Stimulated activated CD4-positive, alpha-beta T cell treated with anti-CD3 and anti-CD28 coated beads, TNF-alpha, amount 100 ng/mL, for 4 hours (primary cell): ENCODE results near the gene STK11.

Experiments
- DNase-seq, 3 experiments: peaks; one replicate each; pipeline ENCODE4 v3.0.0-alpha.2; 2020; ENCODE audit warnings: low read depth in 3 of 3

The STK11 gene, protein sequence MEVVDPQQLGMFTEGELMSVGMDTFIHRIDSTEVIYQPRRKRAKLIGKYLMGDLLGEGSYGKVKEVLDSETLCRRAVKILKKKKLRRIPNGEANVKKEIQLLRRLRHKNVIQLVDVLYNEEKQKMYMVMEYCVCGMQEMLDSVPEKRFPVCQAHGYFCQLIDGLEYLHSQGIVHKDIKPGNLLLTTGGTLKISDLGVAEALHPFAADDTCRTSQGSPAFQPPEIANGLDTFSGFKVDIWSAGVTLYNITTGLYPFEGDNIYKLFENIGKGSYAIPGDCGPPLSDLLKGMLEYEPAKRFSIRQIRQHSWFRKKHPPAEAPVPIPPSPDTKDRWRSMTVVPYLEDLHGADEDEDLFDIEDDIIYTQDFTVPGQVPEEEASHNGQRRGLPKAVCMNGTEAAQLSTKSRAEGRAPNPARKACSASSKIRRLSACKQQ

DNA sequence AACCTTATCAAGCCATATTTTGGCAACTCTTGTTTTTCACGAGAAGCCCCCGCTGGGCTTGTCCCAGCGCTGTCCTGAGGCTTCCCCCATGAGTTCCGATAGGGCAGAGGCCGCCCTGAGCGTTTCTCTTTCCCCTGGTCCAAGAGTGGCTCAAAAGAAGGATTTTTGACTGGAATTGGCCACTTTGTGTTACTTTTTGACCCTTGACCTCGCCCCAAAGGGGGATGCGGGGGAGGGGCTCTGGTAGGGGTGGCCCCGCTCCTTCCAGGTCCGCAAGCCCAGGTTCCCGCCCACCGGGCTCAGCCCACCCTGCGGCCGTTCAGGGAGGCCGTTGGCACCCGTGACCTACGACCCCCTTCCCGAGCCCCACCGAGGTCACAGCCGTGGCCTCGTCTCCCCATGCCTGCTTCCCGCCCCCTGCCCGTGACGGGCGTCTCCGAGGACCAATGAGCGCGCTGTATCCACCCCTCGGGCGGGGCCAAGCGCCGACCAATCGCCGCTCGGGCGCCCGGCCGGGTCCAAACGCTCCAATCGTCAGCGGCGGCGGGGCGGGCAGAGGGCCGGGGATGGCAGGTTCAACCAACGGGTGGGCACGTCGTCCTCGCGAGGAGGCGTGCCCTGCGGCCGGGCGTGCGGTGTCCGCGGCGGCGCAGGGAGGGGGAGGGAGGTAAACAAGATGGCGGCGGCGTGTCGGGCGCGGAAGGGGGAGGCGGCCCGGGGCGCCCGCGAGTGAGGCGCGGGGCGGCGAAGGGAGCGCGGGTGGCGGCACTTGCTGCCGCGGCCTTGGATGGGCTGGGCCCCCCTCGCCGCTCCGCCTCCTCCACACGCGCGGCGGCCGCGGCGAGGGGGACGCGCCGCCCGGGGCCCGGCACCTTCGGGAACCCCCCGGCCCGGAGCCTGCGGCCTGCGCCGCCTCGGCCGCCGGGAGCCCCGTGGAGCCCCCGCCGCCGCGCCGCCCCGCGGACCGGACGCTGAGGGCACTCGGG, at the start of gene STK11:
STK11 (plus strand) TSS at position 665 of the 986 bp plus-strand sequence. CDS start 1,136 bp downstream, outside the sequence.
- DNase-seq, result peak; percentile 98 to 100 (median 99)

DNA sequence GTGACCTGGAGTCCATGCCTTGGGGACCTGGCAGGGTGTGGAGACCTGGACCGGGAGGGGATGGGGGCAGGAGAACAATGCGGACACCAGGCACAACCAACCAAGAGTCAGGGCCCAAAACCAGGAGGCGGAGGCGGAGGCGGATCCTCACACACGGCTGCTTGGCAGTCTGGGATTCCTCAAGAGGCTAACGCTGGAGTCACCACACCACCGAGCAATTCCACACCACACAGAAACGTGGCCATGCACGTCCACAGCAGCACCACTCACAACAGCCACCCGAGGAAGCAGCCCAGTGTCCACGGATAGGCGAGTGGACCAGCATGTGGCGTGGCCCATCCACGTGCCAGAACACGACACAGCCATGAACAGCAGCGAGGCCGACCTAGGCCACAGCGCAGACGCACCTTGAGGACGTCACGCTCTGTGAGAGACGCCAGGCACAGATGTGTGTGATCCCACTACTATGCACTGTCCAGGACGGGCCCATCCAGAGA, 49.2 kb upstream of the STK11 start:
- no peak for DNase-seq

DNA sequence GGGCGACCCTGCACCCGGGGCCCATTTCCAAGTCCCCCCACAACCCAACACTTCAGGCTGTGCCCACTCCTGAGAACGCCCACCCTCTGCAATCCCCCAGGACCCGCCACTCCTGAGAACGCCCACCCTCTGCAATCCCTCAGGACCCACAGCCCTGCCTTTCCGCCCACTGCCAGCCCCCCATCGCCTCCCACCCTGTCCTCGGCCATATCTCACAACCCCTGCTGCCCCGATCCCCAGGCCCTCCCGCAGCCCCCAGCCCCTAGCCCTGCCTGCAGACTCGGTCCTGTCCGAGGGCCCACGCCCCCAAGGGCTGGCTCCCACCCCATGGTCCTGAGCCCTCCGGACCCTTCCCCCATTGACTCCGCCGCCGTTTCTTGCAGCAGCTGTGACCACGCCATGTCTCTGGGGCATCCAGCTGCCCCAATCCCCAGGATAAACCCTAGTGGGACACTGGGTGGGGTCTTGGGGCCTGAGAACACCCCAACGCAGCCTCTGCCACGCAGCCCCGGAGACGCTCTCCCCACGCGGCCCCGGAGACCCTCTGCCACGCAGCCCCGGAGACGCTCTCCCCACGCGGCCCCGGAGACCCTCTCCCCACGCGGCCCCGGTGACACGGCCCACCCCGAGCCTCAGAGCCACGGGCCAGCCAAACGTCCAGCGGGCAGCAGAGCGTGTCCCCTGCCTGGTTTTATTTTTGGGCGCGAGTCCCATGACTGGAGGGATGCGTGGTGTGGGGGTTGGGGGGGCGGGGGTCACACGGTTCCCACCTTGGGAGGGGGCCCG, 48.6 kb upstream of the STK11 start:
- DNase-seq, result no peak

DNA sequence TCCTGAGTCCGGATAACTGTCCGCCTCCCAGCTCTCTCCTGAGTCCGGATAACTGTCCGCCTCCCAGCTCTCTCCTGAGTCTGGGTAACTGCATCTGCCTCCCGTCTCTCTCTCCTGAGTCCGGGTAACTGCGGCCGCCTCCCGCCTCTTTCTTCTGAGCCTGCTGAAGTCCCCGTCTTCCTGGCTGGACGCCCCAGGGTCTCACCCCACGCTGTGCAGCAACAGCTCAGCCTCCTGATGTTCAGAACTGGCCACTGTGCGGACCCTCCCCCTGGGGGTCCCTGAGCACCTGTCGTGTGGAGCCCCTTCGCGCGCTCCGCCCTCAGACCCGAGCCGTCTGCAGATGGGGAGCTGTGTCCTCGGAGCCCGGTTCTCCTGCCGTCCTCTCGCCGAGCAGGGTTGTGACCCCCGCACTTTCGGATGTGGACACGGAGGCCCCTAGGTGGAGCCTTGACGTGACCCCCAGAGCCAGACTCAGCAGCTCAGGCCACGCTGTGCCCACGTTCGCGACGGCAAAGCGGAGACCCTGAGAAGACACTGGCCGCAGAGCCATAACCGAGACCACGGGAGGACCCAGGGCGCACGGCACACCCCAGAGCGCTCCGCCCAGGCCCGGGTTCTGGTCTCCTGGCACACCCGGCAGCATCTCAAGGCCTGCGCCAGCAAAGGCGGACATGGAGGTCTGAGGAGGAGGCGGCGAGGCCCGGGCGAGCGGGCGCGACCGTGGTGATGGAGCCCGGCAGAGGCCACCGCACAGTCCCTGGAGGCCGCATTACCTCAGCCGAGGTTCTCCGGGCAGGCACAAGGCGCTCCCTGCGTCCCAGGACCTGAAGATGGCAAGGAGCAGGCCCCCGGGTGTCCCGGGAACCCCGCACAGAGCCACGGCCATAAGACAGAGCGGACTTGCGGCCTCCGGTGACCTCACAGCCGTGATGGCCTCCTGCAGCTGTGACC, 47.4 kb upstream of the STK11 start:
- no peak for DNase-seq

DNA sequence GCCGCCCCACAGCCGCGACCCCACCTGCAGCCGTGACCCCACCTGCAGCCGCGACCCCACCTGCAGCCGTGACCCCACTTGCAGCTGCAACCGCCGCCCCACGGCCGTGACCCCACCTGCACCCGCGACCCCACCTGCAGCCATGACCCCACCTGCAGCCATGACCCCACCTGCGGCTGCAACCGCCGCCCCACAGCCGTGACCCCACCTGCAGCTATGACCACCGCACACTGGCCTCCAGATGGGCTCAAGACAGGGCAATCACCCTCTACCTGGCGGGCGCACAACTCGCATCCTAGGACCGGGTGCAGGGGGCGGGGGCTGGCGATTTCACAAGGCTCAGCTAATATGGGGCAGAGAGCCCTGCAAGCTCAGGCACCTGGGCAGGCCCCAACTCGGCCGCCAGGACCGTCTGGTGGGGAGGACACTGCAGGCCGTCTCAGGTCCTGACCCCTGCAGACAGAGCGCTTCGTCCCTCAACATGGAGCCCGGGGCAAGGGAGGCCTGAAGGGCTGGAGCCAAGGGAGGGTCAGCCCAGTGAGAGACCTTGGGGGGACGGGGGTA, 46.6 kb upstream of the STK11 start:
- no peak for DNase-seq

DNA sequence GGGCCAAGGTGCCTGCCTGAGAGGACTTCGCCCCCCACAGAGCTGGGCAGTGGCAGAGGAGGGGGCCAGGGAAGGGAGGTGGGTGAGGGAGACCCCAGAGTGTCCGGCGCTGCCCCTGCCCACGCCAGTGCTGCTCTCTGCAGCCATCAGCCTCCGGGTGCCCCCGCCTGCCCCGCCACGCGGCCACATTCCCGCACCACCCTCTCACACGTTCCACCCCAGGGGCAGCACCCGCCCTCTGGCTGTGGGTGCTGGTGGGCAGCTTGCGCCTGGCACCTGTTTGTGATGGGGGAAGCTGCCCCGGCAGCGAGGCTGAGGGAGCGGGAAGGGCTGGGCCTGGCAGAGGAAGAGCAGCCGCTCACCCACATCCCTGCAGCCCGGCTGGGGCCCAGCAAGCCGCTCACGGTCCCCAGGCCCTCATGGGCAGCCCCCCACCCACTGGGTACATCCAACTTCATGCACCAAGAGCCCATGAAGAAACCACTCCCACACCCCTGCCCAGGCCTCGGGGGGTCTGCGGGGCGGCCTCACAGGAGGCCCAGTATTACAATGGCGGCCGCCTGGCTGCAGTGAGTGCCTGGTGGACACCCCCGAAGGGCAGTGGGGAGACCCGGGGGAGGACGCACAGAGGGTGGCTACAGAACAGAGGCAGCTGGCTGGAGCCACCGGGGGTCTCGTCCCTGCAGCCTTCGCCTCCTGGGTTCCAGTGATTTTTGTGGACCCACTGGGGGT, 45.5 kb upstream of the STK11 start:
- DNase-seq, result no peak

DNA sequence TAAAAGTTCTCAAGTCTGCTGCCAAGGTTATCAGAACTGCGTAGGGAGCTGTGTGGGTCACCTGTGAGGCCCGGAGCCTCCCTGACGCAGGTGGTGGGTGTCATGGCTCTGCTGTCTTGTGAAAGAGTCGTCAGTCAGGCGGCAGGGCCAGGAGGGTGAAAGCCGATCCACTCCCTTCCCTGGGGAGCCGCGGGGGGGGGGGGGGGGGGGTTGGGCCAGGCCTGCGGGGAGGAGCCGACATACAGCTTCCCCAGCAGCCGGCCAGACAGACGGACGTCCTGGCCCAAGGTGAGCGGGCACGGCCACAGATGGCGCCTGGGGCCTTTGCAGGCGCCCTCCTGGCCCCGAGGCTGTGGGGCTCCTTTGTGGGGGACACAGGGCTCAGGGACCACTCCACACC, 43.9 kb upstream of the STK11 start:
- no peak for DNase-seq

DNA sequence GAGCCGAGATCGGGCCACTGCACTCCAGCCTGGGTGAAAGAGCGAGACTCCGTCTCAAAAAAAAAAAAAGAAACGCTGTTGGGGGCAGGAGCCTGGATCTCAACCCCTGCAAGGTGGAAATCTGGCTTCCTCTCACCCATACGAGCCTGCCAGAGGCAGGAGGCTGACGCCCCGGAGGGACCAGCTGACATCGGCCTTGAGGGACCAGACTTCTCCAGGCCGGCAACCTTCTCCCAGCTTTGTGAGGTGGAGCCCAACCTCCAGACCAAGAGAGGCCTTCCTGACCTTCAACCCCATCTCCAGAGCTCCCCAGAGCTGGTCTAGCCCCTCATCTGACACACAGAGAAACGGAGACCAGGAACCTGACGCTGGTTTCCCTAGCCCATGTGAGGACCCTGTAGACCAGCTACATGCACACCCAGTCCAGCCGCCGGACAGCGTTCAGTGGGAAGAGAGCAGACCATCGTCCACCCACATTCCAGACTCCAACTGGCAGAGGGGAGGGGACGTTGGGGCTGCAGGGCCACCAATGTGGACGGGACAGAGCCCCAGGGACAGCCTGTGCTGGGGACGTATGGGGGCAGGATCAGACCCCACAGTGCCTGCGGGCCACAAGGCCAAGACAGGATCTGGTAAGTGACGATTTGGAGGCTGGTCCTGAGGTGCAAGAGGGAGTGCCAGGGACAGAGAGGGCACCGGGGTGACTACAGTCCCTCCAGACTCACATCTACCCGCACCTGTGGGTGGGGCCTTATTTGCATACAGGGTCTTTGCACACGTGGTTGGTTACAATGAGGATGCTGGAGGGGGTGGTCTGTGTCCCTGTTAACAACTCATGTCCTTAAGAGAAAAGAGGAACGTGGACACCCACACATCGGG, 42.9 kb upstream of the STK11 start:
- DNase-seq, result no peak

DNA sequence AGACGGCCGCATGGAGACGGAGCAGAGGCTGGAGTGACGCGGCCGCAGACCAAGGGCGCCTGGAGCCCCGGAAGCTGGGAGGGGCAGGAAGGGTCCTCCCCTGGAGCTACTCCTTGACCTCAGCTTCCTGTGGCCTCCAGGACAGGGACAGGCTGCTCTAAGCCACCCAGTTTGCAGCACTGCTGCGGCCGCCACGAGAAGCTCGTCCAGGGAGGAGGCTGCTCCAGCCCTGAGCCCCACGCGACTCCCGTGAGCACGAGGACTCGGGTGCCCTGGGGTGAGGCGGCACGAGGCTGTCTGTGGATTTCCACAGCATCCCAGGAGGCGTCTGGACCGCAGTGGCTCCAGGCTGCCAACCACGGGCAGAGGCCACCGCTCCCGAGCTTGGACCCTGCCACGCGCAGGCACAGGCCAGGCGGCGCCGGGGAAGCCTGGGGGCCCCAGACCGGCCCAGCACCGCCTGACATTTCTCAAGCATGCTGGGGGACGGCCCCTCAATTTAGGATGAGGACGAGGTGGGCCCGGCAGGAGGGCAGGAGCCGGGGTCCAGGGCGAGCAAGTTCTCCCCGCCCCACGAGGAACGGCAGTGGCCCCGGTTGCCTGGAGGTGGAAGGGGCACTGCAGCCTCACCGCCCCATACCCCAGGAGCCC, 42.2 kb upstream of the STK11 start:
- DNase-seq, result no peak

DNA sequence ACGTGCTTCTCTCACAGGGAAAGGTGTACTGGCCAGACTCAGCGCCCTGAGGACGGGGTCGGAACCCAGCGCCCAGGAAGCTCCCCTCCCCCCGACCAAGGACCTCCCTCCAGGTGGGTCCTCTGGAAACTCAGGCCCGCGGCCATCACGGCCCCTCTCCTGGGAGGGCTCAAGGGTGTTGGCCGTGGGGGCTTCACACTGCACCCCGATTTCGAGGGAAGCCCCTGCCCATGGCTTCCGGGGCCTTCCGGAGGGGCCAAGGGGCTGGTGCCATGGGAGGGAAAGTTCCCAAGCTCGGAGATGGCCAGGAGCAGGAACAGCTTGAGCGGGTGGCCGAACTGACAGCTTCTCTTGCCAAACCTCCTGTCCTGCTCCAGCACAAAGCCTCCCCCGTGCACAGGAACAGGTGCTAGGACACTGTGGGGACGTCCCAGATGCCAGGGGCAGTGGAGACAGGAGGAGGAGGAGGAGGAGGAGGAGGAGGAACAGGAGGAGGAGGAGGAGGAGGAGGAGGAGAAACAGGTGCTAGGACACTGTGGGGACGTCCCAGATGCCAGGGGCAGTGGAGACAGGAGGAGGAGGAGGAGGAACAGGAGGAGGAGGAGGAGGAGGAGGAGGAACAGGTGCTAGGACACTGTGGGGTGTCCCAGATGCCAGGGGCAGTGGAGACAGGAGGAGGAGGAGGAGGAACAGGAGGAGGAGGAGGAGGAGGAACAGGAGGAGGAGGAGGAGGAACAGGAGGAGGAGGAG, 41.5 kb upstream of the STK11 start:
- no peak for DNase-seq

DNA sequence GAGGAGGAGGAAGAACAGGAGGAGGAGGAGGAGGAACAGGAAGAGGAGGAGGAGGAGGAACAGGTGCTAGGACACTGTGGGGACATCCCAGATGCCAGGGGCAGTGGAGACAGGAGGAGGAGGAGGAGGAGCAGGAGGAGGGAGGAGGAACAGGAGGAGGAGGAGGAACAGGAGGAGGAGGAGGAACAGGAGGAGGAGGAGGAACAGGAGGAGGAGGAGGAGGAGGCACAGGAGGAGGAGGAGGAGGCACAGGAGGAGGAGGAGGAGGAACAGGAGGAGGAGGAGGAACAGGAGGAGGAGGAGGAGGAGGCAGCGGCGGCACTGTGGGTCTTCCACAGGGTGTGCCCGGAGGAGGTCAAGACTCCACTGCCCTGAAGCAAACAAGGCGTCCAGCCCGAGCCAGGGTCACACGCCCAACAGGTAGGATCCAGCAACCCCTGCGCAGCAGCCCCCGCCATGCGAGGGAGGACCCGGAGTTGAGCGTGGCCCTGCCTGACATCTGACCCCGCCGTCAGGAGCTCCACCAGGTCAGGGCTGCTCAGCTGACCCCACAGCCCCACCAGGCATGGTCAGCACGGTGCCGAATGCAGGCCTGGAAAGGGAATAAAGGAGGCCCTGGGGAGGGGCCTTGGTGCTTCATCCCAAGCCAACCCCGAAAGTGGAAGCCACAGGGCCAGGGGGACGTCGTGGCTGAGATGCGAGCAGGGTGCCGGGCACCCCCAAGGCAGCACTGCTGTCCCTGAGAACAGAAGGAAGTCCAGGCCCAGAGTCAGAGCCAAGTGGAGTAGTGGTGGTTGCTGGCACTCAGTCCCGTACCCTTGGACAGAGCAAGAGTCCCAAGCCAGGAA, 40.7 kb upstream of the STK11 start:
- no peak for DNase-seq

DNA sequence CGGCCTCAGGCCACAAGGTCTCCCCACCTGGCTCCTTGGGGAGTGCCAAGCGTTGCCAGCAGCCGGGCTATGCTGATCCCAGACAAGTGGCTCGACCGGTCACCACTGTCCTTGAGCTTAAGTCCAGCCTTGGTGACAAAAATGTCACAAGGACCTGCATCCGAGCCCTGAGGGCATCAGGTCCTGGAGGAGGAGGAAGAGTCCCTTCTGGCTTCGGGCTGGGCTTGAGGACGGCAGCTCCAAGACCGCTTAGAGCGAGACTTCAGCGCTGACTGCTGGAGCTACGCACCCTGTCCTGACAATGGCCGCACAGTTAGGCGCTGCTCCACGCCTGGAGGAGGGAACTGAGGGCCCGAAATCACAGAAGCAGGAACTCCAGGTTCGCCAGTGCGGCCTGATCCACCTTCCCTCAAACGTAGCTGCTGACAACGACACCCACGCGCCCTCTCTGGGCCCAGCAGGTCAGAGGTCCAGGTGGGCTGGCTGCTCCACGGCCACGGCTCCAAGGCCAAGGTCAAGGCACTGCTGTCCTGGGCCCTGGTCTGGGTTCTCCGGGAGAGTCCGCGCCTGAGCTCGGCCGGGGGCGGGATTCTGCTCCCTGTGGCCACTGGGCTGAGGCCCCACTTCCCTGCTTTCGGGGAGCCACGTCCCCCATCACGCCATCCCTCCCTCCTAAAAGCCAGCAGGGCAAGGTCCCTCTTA, 38.6 kb upstream of the STK11 start:
- DNase-seq, result no peak

DNA sequence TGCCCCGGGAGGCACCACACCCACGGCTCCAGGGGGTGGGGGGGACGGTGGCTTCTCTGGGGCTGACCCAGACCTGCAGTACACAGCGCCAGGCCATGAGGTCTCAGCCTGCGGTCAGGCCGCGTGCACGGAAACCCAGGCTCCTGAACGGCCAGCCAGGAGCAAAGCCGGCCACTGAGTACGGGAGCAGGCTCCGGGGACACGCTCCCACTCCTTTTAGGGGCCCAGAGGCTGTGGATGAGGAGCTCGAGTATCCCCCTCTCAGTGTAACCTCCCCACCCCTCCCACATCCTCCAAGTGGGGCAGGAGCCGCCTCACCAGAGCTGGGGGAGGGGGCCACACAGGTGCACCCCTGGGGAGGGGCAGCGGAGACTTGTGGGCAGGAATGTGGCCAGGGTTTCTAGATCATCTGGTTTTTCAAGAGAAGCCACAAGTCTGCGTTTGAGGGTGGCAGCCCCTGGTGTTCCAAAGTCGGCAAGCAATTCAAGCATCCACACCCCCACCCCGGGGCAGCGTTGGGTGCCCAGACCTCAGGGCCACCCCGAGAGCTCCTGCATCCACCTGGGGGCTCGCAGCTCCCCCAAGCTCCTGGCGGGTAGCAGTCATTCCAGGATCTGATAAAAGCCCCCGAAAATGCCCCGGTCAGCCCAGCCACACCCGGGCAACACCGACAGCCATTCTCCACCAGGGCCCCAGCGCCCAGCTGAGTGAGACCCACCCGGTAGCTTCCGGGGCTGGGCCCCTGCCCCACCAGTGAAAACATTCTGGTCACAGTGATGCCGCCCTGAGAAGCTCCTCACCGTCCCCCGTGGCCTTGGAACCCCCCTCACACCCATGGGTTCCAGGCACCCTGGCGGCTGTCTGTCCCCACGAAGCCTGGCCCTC, 37.6 kb upstream of the STK11 start:
- DNase-seq, result no peak

DNA sequence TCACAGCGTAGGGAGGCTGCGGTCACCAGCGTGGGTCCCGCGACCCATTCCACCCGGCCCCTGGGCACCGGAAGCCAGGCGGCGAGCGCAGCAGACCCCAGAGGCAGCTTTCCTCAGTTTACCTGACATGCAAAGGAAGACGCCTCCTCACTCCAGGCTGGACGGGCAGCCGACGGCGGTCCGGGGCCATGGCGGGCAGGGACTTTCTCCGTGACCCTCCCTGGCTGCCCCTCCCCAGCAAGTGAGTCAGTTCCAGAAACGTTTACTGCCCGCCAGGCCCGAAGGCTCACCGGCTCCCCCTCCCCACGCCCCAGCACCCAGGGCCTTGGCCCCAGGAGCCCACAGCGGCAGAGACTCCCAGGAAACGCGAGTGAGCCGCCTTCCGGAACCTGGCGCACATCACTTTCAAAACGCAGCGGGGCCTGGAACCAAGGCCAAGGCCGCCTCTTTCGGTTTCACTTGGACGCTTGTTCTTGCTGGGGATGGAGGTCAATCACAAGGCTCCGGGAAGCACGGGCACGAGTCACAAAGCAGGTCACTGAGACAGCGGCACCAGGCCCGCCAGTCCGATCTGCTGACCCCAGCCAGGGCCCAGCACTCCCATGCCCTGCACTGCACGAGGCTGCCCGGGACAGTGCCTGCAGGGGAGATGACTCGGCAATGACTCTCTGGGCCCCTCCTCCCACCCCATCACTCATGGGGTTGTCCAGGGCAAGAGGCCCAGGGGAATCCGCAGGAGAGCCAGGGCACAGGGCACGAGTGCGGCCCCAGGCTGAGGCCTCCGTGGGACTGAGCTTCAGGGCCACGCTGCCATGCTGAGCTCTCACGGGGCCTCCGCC, 36.8 kb upstream of the STK11 start:
- no peak for DNase-seq
